Mesothelial cell of epicardium (in vitro differentiated cells): ENCODE data around the gene KPNB1. TPM values are rescaled to one million over a fixed set of nuclear protein-coding genes. Genes with fewer than 3 reads are reported as not detected.

ENCODE experiments used
- DNase-seq, 2 experiments: peaks; one replicate each; pipeline ENCODE4 v3.0.0; 2021; ENCODE audit warnings: low spot score in 2 of 2; ENCODE audit not compliant: unreplicated experiment in 2 of 2
- H3K27ac Mint-ChIP-seq: 2 replicates; pipeline ENCODE4 v1.8.0; 2021; ENCODE audit warnings: mixed read lengths
- H3K27me3 Mint-ChIP-seq: 2 replicates; pipeline ENCODE4 v1.8.0; 2021; ENCODE audit warnings: low read depth, mixed read lengths
- H3K36me3 Mint-ChIP-seq: 2 replicates; pipeline ENCODE4 v1.8.0; 2021; ENCODE audit warnings: mixed read lengths
- H3K4me1 Mint-ChIP-seq: 2 replicates; pipeline ENCODE4 v1.8.0; 2021; ENCODE audit warnings: mixed read lengths
- H3K4me3 Mint-ChIP-seq: 2 replicates; pipeline ENCODE4 v1.8.0; 2021; ENCODE audit warnings: mild to moderate bottlenecking, moderate library complexity, mixed read lengths
- H3K9me3 Mint-ChIP-seq: 2 replicates; pipeline ENCODE4 v1.8.0; 2021; ENCODE audit warnings: mixed read lengths
- total RNA-seq: library from RNA; stranded (reverse); gene quantifications from 3 replicates; pipeline ENCODE4 v1.2.1, GENCODE V29; 2021
- TF ChIP-seq, protein P1 (sequence below): fragments of 200-600 bp; sonication (generic); IDR thresholded peaks from one replicate; pipeline ENCODE4 v1.5.0; 2021; ENCODE audit warnings: antibody characterized with exemption; ENCODE audit not compliant: unreplicated experiment

KPNB1 gene
- total RNA-seq, 1 donor from 2014 or later = 302 TPM

GRCh38 chr17:47674499-47674898 lies 24.8 kb downstream of the KPNB1 start:
- no peak for DNase-seq
- Mint-ChIP-seq H3K36me3 (peaks cover 58% of the 10 kb centered on the region), H3K27ac (no peak overlapping the region), H3K4me1 (no peaks in the 10 kb centered on the region), H3K9me3 (no peaks in the 10 kb centered on the region), H3K4me3 (no peak overlapping the region), H3K27me3 (no peaks in the 10 kb centered on the region)
- TF ChIP-seq, protein P1, sequence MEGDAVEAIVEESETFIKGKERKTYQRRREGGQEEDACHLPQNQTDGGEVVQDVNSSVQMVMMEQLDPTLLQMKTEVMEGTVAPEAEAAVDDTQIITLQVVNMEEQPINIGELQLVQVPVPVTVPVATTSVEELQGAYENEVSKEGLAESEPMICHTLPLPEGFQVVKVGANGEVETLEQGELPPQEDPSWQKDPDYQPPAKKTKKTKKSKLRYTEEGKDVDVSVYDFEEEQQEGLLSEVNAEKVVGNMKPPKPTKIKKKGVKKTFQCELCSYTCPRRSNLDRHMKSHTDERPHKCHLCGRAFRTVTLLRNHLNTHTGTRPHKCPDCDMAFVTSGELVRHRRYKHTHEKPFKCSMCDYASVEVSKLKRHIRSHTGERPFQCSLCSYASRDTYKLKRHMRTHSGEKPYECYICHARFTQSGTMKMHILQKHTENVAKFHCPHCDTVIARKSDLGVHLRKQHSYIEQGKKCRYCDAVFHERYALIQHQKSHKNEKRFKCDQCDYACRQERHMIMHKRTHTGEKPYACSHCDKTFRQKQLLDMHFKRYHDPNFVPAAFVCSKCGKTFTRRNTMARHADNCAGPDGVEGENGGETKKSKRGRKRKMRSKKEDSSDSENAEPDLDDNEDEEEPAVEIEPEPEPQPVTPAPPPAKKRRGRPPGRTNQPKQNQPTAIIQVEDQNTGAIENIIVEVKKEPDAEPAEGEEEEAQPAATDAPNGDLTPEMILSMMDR = no peak

- H3K9me3 Mint-ChIP-seq = no peaks in the 10 kb centered on the region
- no peaks in the 10 kb centered on the region for H3K4me1 Mint-ChIP-seq
- H3K27ac Mint-ChIP-seq = no peak overlapping the region
- peaks cover 59% of the 10 kb centered on the region for H3K36me3 Mint-ChIP-seq
- TF ChIP-seq, protein P1 = no peak
- H3K27me3 Mint-ChIP-seq = no peaks in the 10 kb centered on the region
- no peak for DNase-seq
- no peak overlapping the region for H3K4me3 Mint-ChIP-seq
These were observed 25.9 kb downstream of the KPNB1 start for GRCh38 chr17:47675380-47676198.

DNA sequence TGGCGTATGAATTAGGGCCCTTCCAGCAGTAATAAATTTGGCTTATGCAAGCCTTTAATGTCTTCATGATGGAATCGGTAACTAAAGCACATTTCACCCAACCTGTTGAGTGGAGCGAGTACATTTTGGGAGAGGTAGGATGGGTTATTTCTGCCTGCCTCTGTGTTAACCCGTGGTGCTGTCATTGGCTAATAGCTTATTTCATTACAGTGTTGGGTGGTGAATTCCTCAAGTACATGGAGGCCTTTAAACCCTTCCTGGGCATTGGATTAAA lies 26.4 kb downstream of the KPNB1 start:
- H3K36me3 Mint-ChIP-seq = peaks cover 61% of the 10 kb centered on the region
- no peak overlapping the region for H3K4me3 Mint-ChIP-seq
- H3K27me3 Mint-ChIP-seq = no peaks in the 10 kb centered on the region
- TF ChIP-seq, protein P1 = no peak
- DNase-seq = no peak
- no peaks in the 10 kb centered on the region for H3K4me1 Mint-ChIP-seq
- H3K27ac Mint-ChIP-seq = no peak overlapping the region
- H3K9me3 Mint-ChIP-seq = no peaks in the 10 kb centered on the region

DNA sequence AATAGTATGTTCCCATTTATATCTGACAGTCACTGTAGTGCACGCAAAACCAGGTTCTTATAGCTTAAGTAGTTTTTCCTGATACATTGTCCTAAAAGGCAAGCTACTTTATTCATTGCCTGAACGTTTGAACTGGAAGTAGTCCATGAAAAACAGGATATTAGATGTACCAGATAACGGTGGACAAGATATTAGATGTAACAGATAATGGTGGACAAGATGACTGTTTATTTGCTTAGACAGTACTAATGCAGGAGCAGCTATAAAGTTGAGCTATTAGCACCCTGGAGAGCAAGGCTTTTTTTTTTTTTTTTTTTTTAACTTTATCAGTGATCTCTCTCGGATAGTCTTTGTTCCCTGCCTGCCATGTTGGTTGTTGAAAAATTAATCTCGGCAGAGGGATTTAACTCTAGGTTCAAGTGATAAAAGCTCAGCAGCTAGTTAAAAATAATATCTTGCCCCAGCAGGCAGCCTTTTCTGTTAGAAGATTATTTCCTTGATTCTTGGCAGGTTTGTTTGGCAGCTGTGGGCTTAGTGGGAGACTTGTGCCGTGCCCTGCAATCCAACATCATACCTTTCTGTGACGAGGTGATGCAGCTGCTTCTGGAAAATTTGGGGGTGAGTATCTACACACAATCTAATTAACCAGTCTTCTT lies 26.9 kb downstream of the KPNB1 start:
- TF ChIP-seq, protein P1 = no peak
- Mint-ChIP-seq H3K27ac (no peak overlapping the region), H3K36me3 (peaks cover 59% of the 10 kb centered on the region), H3K27me3 (no peaks in the 10 kb centered on the region), H3K4me3 (no peak overlapping the region), H3K9me3 (no peaks in the 10 kb centered on the region), H3K4me1 (no peaks in the 10 kb centered on the region)
- DNase-seq = no peak

GRCh38 chr17:47678196-47678595 lies 28.5 kb downstream of the KPNB1 start:
- H3K27ac Mint-ChIP-seq = no peak overlapping the region
- no peak for DNase-seq
- H3K27me3 Mint-ChIP-seq = no peaks in the 10 kb centered on the region
- H3K36me3 Mint-ChIP-seq = peaks cover 69% of the 10 kb centered on the region
- no peaks in the 10 kb centered on the region for H3K9me3 Mint-ChIP-seq
- H3K4me3 Mint-ChIP-seq = no peak overlapping the region
- H3K4me1 Mint-ChIP-seq = no peaks in the 10 kb centered on the region
- TF ChIP-seq, protein P1 = no peak
